ENCODE measurements around the gene SMC3. TPM values are rescaled to one million over a fixed set of nuclear protein-coding genes. Genes with fewer than 3 reads are reported as not detected.

Gene SMC3
- total RNA-seq, 3 donors from 2014 or later = 26.6 to 37.8 (median 37.0) TPM

GRCh38 chr10:110569736-110570135 is 2.2 kb downstream of the SMC3 start:
- TF ChIP-seq POLR2AphosphoS5 (IDR thresholded peaks at IDR 0.05) (no peak), CTCF (IDR thresholded peaks at IDR 0.05) (no peak), POLR2A (IDR thresholded peaks at IDR 0.05) (no peak)
- Histone ChIP-seq H3K36me3 (no peaks in the 10 kb centered on the region), H3K4me3 (no peak overlapping the region), H3K4me1 (no peaks in the 10 kb centered on the region), H3K9me3 (no peaks in the 10 kb centered on the region), H3K27me3 (no peaks in the 10 kb centered on the region), H3K27ac (no peak overlapping the region)
- intact Hi-C loops (cut with DNase I; ENCODE audit: low total_unique reads) = loop anchor here (10.0 kb wide), 1 partner anchor 265 kb away; the partner anchor contains the start of gene SMNDC1
- DNase-seq (ENCODE audit: low spot score in 2 of 2) = no peak

- H3K4me1 ChIP-seq = no peaks in the 10 kb centered on the region
- intact Hi-C loops (cut with DNase I; ENCODE audit: low total_unique reads) = no loop called here
- TF ChIP-seq POLR2A (IDR thresholded peaks at IDR 0.05) = no peak
- no peak for TF ChIP-seq POLR2AphosphoS5 (IDR thresholded peaks at IDR 0.05)
- no peak for TF ChIP-seq CTCF (IDR thresholded peaks at IDR 0.05)
Measured at GRCh38 chr10:110571093-110571743, 3.7 kb downstream of the SMC3 start.

GRCh38 chr10:110572862-110573261 is 5.4 kb downstream of the SMC3 start:
- H3K4me3 ChIP-seq = no peak overlapping the region
- H3K4me1 ChIP-seq = no peaks in the 10 kb centered on the region
- H3K27ac ChIP-seq = no peak overlapping the region
- no peaks in the 10 kb centered on the region for H3K36me3 ChIP-seq
- H3K27me3 ChIP-seq = no peaks in the 10 kb centered on the region
- intact Hi-C loops (cut with DNase I; ENCODE audit: low total_unique reads) = no loop called here
- no peak for TF ChIP-seq POLR2AphosphoS5 (IDR thresholded peaks at IDR 0.05)
- TF ChIP-seq CTCF (IDR thresholded peaks at IDR 0.05) = no peak
- no peak for TF ChIP-seq POLR2A (IDR thresholded peaks at IDR 0.05)
- DNase-seq (ENCODE audit: low spot score in 2 of 2) = no peak
- no peaks in the 10 kb centered on the region for H3K9me3 ChIP-seq

More at GRCh38 chr10:110571093-110571743, 3.7 kb downstream of the SMC3 start:
- H3K9me3 ChIP-seq = no peaks in the 10 kb centered on the region
- H3K27ac ChIP-seq = no peak overlapping the region
- no peak overlapping the region for H3K4me3 ChIP-seq
- no peaks in the 10 kb centered on the region for H3K27me3 ChIP-seq
- no peaks in the 10 kb centered on the region for H3K36me3 ChIP-seq
- no peak for DNase-seq (ENCODE audit: low spot score in 2 of 2)

- Histone ChIP-seq H3K4me3 (no peak overlapping the region), H3K9me3 (no peaks in the 10 kb centered on the region), H3K4me1 (no peaks in the 10 kb centered on the region), H3K27me3 (no peaks in the 10 kb centered on the region), H3K27ac (no peak overlapping the region), H3K36me3 (no peaks in the 10 kb centered on the region)
- no peak for TF ChIP-seq POLR2A (IDR thresholded peaks at IDR 0.05)
- TF ChIP-seq POLR2AphosphoS5 (IDR thresholded peaks at IDR 0.05) = no peak
- no peak for TF ChIP-seq CTCF (IDR thresholded peaks at IDR 0.05)
- no peak for DNase-seq (ENCODE audit: low spot score in 2 of 2)
- intact Hi-C loops (cut with DNase I; ENCODE audit: low total_unique reads) = no loop called here
Measured at GRCh38 chr10:110574420-110574819, 6.9 kb downstream of the SMC3 start.

- Histone ChIP-seq H3K4me3 (no peak overlapping the region), H3K9me3 (no peaks in the 10 kb centered on the region), H3K27me3 (no peaks in the 10 kb centered on the region), H3K27ac (no peak overlapping the region), H3K4me1 (no peaks in the 10 kb centered on the region), H3K36me3 (no peaks in the 10 kb centered on the region)
- intact Hi-C loops (cut with DNase I; ENCODE audit: low total_unique reads) = no loop called here
- no peak for TF ChIP-seq POLR2A (IDR thresholded peaks at IDR 0.05)
- no peak for TF ChIP-seq POLR2AphosphoS5 (IDR thresholded peaks at IDR 0.05)
- no peak for TF ChIP-seq CTCF (IDR thresholded peaks at IDR 0.05)
- no peak for DNase-seq (ENCODE audit: low spot score in 2 of 2)
Measured at GRCh38 chr10:110576220-110576619, 8.7 kb downstream of the SMC3 start.

Data from breast epithelium (tissue), 4 donors.